OCI-LY1 (cell line): ENCODE results near the gene SARS1.

Source experiments
- H2AFZ ChIP-seq: fragments of 200-600 bp; sonication (generic), shearing (Covaris generic); 2 replicates; pipeline ENCODE4 v1.6.0; 2014; ENCODE audit warnings: antibody characterized with exemption, mild to moderate bottlenecking, low read length
- H3F3A ChIP-seq: fragments of 200-600 bp; sonication (generic), shearing (Covaris generic); 2 replicates; pipeline ENCODE4 v1.6.0; 2014; ENCODE audit warnings: mild to moderate bottlenecking, antibody characterized with exemption, low read length, moderate library complexity; ENCODE audit not compliant: insufficient read depth
- H3K27ac ChIP-seq: fragments of 200-600 bp; sonication (generic); 2 replicates; pipeline ENCODE4 v1.5.1; 2014; ENCODE audit warnings: low read length, mixed run types, mild to moderate bottlenecking, low read depth; ENCODE audit not compliant: poor library complexity, severe bottlenecking
- H3K27me3 ChIP-seq: fragments of 200-600 bp; sonication (generic); 2 replicates; pipeline ENCODE4 v1.6.0; 2014; ENCODE audit warnings: antibody characterized with exemption, mild to moderate bottlenecking, low read length, moderate library complexity; ENCODE audit not compliant: insufficient read depth
- H3K36me3 ChIP-seq: fragments of 200-600 bp; sonication (generic); 2 replicates; pipeline ENCODE4 v1.6.1; 2014; ENCODE audit warnings: mild to moderate bottlenecking, antibody characterized with exemption, low read length, moderate library complexity, mixed read lengths; ENCODE audit not compliant: insufficient read depth
- H3K4me1 ChIP-seq: fragments of 200-600 bp; sonication (generic); 2 replicates; pipeline ENCODE4 v1.5.1; 2014; ENCODE audit warnings: mild to moderate bottlenecking, low read length, moderate library complexity; ENCODE audit not compliant: insufficient read depth, severe bottlenecking
- H3K4me2 ChIP-seq: fragments of 200-600 bp; sonication (generic), shearing (Covaris generic); 2 replicates; pipeline ENCODE4 v1.6.1; 2014; ENCODE audit warnings: low read length
- H3K4me3 ChIP-seq: fragments of 200-600 bp; sonication (generic); 2 replicates; pipeline ENCODE4 v1.5.1; 2014; ENCODE audit warnings: low read length, low read depth, mild to moderate bottlenecking, mixed read lengths; ENCODE audit not compliant: poor library complexity, severe bottlenecking
- H3K79me2 ChIP-seq: fragments of 200-600 bp; shearing (Covaris generic); 2 replicates; pipeline ENCODE4 v1.6.1; 2016; ENCODE audit warnings: mixed run types, low read length, mixed read lengths; ENCODE audit not compliant: insufficient read depth
- H3K9ac ChIP-seq: fragments of 200-600 bp; sonication (generic), shearing (Covaris generic); 2 replicates; pipeline ENCODE4 v1.6.1; 2014; ENCODE audit warnings: mild to moderate bottlenecking, low read length, mixed read lengths
- H3K9me2 ChIP-seq: fragments of 200-600 bp; sonication (generic), shearing (Covaris generic); 2 replicates; pipeline ENCODE4 v1.6.1; 2014; ENCODE audit warnings: low read depth, mild to moderate bottlenecking, low read length, mixed read lengths
- H3K9me3 ChIP-seq: fragments of 200-600 bp; shearing (Covaris generic); 2 replicates; pipeline ENCODE4 v1.6.1; 2014; ENCODE audit warnings: low read length, mixed read lengths
- H4K20me1 ChIP-seq: fragments of 200-600 bp; sonication (generic), shearing (Covaris generic); 2 replicates; pipeline ENCODE4 v1.6.0; 2016; ENCODE audit warnings: mild to moderate bottlenecking, low read length; ENCODE audit not compliant: insufficient read depth
- EZH2 ChIP-seq: fragments of 200-600 bp; sonication (generic), shearing (Covaris generic); IDR thresholded peaks from 2 replicates; pipeline ENCODE4 v1.8.0; 2017; ENCODE audit warnings: borderline replicate concordance, mixed run types, mild to moderate bottlenecking, antibody characterized with exemption, low read length, moderate library complexity, mixed read lengths
- TF ChIP-seq, protein P1 (sequence below): fragments of 200-600 bp; sonication (generic), shearing (Covaris generic); IDR thresholded peaks from 2 replicates; pipeline ENCODE4 v1.5.1; 2017; ENCODE audit warnings: mild to moderate bottlenecking, antibody characterized with exemption, low read length, moderate library complexity, mixed read lengths

The SARS1 gene

DNA sequence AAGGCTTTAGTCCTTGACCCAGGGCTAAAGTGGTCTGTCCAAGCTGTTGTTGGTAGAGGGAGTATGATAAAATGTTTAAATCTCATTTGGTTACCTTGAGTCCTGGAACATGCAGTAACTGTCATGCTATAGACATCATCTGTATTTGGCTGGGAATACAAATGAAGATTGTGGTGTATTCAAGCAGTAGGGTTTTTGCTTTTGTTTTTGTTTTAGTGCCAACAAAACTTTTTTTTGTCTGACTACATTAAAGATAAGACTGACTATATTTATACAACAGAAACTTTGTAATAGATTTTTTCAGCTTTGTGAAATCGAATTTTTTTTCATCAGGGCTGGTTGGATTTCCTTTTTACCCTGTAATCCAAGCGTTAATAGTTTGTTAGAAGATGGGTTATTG is 7.4 kb upstream of the SARS1 start:
- H3K4me3 ChIP-seq: no peak overlapping the region
- H3K9ac ChIP-seq: no peak overlapping the region
- no peaks in the 10 kb centered on the region for H4K20me1 ChIP-seq
- TF ChIP-seq, protein P1, sequence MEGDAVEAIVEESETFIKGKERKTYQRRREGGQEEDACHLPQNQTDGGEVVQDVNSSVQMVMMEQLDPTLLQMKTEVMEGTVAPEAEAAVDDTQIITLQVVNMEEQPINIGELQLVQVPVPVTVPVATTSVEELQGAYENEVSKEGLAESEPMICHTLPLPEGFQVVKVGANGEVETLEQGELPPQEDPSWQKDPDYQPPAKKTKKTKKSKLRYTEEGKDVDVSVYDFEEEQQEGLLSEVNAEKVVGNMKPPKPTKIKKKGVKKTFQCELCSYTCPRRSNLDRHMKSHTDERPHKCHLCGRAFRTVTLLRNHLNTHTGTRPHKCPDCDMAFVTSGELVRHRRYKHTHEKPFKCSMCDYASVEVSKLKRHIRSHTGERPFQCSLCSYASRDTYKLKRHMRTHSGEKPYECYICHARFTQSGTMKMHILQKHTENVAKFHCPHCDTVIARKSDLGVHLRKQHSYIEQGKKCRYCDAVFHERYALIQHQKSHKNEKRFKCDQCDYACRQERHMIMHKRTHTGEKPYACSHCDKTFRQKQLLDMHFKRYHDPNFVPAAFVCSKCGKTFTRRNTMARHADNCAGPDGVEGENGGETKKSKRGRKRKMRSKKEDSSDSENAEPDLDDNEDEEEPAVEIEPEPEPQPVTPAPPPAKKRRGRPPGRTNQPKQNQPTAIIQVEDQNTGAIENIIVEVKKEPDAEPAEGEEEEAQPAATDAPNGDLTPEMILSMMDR: no peak
- no peak for TF ChIP-seq EZH2
- H3K27me3 ChIP-seq: no peaks in the 10 kb centered on the region
- H2AFZ ChIP-seq: no peak overlapping the region
- no peaks in the 10 kb centered on the region for H3K79me2 ChIP-seq
- H3K27ac ChIP-seq: no peak overlapping the region
- H3K9me2 ChIP-seq: no peaks in the 10 kb centered on the region
- peaks cover 9% of the 10 kb centered on the region for H3K4me1 ChIP-seq
- H3K4me2 ChIP-seq: no peak overlapping the region
- H3K9me3 ChIP-seq: no peaks in the 10 kb centered on the region
- H3K36me3 ChIP-seq: peaks cover 5% of the 10 kb centered on the region; the same call in 1 of the 2 replicates
- H3F3A ChIP-seq: no peaks in the 10 kb centered on the region

DNA sequence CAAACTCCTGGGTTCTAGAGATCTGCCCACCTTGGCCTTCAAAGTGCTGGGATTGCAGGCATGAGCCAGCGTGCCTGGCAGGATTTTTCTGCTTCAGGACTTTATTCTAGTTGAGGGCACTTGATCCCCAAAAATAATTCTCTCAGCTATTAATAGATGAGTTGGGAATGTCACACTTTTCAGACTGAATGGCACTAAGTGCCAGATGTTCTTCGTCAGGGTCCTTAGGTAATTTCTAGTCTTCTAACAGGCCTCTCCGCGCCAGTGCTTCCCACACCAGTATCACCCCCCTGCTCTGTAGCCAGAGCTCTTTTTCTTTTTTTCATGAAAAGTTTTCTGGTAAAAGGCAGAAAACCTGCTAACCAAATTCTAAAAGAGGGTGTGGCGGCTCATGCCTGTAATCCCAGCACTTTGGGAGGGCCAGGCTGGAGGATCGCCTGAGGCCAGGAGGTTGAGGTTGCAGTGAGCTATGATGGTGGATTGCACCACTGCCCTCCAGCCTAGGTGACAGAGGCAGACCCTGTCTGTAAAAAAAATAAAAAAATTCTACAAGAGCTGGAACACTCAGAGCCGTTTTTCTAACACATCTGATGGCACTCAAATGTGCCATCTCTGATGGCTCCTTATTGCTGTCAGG is 6.1 kb upstream of the SARS1 start:
- H3K4me3 ChIP-seq: no peak overlapping the region
- peaks cover 5% of the 10 kb centered on the region; the same call in 1 of the 2 replicates for H3K36me3 ChIP-seq
- H3K9me3 ChIP-seq: no peaks in the 10 kb centered on the region
- H3K9ac ChIP-seq: no peak overlapping the region
- no peak overlapping the region for H3K27ac ChIP-seq
- no peak overlapping the region for H3K4me2 ChIP-seq
- H3F3A ChIP-seq: no peaks in the 10 kb centered on the region
- no peaks in the 10 kb centered on the region for H3K79me2 ChIP-seq
- no peaks in the 10 kb centered on the region for H3K9me2 ChIP-seq
- no peaks in the 10 kb centered on the region for H4K20me1 ChIP-seq
- no peaks in the 10 kb centered on the region for H3K27me3 ChIP-seq
- TF ChIP-seq, protein P1: no peak
- TF ChIP-seq EZH2: no peak
- H3K4me1 ChIP-seq: peaks cover 9% of the 10 kb centered on the region
- H2AFZ ChIP-seq: no peak overlapping the region

DNA sequence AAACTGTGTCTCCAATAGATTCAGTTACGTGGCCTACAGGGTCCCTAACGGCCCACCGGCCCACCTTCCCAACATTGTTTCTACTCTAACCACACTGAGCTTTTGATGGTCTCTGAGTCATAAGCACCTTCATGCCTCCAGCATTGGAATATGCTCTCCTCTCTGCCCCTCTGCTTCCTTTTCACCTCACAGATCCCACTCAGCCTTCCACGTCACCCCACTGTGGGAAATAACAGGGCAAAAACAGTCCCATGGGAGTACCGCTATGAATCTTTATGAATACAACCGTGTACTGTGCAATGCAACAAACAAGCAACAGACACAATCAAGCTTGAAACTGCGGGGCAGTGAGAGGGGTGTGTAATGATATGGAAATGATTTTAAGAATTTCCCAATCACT is 5.3 kb upstream of the SARS1 start:
- H3K79me2 ChIP-seq: no peaks in the 10 kb centered on the region
- H4K20me1 ChIP-seq: no peaks in the 10 kb centered on the region
- H3K36me3 ChIP-seq: no peaks in the 10 kb centered on the region
- no peak overlapping the region for H3K4me2 ChIP-seq
- no peak overlapping the region for H3K4me3 ChIP-seq
- TF ChIP-seq EZH2: no peak
- TF ChIP-seq, protein P1: no peak
- no peaks in the 10 kb centered on the region for H3K9me3 ChIP-seq
- H3K9me2 ChIP-seq: no peaks in the 10 kb centered on the region
- no peak overlapping the region for H3K27ac ChIP-seq
- H3F3A ChIP-seq: no peaks in the 10 kb centered on the region
- H2AFZ ChIP-seq: no peak overlapping the region
- H3K27me3 ChIP-seq: no peaks in the 10 kb centered on the region
- peaks cover 12% of the 10 kb centered on the region for H3K4me1 ChIP-seq
- no peak overlapping the region for H3K9ac ChIP-seq
